ENCODE results near the gene GALNS.
A peak's percentile ranks its signal among the peaks of the same experiment; 100 is the strongest.

GALNS gene

DNA sequence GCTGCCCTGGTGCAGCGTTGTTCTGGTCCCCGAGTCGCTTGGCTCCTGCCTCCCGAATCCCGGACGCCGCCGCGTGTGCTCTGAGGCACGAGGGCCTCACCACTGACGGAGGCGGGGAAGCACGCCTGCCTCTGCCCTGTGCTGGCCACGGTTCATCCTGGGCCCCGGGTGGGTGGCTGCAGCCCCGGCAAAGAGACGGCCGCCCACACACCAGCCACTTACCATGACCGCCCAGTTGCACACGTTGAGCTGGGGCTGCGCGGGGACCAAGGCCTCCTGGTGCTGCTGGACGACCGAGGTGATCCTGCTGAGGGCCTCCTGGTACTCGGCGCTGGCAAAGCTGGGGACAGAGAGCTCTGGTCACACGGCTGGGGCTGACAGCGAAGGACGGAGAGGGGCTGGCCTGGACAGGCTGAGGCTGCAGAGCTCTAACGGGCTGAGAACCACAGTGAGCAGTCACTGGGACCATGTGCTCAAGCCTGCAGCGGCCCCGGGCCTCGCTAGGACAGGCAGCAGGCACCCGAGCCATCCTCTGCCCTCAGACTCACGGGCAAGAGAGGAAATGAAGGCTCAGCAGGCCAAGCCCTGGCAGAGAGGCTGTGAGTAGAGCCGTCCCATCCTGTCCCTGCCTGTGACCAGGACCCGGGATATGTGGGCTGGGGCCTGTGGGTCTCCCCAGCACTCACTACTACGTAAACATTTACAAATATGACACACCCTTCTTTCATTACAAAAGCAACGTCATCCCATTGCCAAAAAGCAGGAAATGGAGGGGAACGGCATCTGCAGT is 38.8 kb downstream of the GALNS start:
- DNase-seq (ENCODE audit: low read depth in 3 of 3), result no peak

- DNase-seq (ENCODE audit: low read depth in 3 of 3), result no peak
Measured at GRCh38 chr16:88816736-88817535, 39.8 kb downstream of the GALNS start.

- no peak for DNase-seq (ENCODE audit: low read depth in 3 of 3)
Measured at GRCh38 chr16:88815901-88816589, 40.7 kb downstream of the GALNS start.

DNA sequence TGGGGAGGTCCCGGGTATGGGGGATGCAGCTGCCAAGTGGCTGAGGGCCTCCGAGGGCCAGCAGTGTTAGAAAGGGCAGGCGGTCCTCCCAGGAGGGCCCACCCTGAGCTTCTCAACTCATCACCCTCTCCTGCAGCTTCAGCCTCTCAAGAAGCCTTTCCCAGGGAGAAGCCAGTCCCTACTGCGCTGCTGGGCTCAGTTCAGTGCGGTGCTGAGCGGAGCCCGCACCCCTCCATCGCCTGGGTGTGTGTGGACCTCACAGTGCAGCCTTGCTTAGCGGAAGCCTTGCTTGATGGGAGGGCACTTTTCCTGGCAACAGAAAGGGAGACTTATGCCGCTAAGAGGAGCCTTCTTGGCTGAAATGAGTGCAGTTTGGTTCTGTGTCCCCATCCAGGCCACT is 41.5 kb downstream of the GALNS start:
- DNase-seq (ENCODE audit: low read depth in 3 of 3), result no peak

DNA sequence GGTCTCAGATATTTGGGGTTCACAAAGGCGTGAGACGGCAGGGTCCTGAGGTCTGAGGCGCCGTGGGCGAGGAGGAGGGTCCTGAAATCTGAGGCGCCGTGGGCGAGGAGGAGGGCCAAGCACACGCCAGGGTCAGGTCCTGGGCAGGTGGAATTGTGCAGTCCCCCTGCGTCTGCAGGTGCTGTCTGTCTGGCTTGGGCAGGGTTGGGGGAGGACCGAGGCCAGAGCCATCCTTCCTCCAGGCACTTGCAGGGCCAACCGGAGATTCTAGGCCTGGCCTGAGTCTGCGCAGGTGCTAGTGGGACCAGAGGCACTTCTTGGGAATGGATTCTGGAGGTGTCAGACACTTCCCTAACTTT is 42.6 kb downstream of the GALNS start:
- DNase-seq (ENCODE audit: low read depth in 3 of 3), result no peak

- DNase-seq (ENCODE audit: low read depth in 3 of 3), result no peak
Measured at GRCh38 chr16:88813269-88814143, 43.2 kb downstream of the GALNS start.

DNA sequence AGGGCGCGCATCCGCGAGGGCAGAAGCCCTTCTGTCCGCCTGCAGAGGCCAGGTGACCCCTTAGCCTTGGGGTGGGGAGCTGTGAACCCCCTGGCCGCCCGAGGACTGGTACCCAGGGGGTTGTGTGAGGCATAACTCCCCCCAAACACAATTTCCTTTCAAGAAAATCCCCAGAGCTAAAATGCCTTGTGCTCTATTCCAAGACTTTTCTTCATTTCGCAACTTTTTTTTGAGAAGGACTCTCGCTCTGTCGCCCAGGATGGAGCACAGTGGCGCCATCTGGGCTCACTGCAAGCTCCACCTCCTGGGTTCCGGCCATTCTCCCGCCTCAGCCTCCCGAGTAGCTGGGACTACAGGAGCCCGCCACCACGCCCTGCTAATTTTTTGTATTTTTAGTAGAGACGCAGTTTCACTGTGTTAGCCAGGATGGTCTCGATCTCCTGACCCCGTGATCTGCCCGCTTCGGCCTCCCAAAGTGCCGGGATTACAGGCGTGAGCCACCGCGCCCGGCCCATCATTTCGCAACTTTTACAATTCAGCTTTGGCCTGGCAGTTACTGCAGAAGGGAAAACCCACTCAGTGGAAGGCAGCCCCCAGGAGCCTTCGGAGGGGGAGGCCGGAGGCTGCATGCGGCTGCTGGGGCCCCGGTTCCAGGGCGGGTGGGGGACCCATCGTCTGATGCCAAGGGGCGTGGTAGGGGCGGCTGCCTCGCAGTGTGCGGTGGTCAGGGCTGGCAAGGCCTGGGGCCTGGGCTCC is 44.1 kb downstream of the GALNS start:
- no peak for DNase-seq (ENCODE audit: low read depth in 3 of 3)

- peak; percentile 95 to 98 (median 97) for DNase-seq (ENCODE audit: low read depth in 3 of 3)
Measured at GRCh38 chr16:88811769-88812512, 44.8 kb downstream of the GALNS start, which contains the start of gene APRT. Gene APRT (minus strand): TSS chr16:88811928. CDS start chr16:88811899, 29 bp downstream.

DNA sequence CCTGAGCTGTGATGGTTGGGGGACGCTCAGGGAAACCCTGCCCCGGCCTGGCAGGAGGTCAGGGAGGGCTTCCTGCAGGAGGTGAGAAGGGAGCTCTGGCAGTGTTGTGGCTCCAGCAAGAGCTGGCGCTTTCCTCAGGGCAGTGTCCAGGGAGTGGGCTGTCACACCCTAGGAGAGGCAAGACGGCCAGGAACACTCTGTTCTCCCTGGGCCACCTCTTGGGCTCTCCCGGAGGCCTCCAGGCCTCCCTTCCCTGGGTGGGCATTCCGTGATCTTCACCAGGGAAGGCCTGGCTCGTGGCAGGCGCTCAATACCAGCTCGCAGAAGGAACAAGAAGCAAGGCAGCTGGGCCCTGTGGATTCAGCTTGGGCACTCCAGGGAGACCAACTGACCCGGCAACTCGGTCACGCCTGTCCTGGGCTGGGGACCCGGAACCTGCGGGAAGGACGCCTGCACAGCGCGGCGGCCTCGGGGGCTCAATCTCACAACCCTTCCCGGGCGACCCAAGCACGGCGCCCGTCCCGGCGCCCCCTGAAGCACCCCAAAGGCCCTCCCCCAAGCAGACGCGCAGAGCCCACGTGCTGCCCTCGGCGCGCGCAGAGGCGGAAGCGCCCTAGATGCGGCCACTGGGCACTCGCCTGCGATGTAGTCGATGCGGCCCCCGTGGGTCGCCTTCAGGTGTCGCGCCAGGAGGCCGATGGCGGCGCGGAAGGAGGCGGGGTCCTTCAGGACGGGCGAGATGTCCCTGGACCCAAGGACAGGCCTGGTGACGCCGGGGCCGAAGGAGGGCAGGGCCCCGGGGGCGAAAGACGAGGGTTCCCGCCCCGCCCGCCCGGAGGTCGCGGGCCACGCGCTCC is 45.6 kb downstream of the GALNS start:
- peak in 1 of 3 donors; percentile 55 for DNase-seq (ENCODE audit: low read depth in 3 of 3)

GRCh38 chr16:88810166-88810911 is 46.4 kb downstream of the GALNS start:
- no peak for DNase-seq (ENCODE audit: low read depth in 3 of 3)

GRCh38 chr16:88809676-88810165 is 47.0 kb downstream of the GALNS start:
- no peak for DNase-seq (ENCODE audit: low read depth in 3 of 3)

- no peak for DNase-seq (ENCODE audit: low read depth in 3 of 3)
Measured at GRCh38 chr16:88809068-88809675, 47.6 kb downstream of the GALNS start.

DNA sequence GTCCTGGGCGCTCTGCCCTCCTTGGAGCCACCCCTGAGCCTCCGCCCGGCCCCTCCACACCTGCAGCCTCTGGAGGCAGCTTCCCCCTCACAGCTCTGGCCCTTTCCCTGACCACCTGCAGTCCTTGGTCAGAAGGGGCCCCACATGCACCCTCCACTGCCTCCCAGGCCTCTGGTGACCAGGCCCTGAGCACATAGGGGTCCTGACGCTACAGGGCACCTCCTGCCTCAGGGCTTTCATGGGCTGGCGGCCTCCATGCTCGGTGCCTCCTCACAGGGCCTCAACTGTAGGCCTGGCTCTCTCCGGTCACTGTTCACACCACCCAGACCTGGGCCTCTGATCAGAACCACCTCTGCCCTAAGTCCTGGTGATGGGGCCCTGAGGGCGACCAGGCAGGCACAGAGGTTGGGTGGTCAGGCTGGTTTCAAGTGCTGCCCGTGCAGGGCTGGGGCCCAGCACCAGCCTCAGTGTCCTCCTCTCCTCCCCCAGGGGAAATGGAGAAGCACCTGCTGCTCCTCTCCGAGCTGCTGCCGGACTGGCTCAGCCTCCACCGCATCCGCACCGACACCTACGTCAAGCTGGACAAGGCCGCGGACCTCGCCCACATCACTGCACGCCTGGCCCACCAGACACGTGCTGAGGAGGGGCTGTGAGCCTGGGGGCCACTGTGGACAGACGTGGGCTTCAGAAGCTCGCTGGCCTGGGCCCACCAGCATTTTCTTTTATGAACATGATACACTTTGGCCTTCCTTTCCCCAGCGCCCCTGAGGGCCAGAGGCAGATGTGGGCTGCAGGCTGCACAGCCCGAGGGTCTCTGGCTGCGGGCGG is 48.9 kb downstream of the GALNS start:
- DNase-seq (ENCODE audit: low read depth in 3 of 3), result no peak

DNA sequence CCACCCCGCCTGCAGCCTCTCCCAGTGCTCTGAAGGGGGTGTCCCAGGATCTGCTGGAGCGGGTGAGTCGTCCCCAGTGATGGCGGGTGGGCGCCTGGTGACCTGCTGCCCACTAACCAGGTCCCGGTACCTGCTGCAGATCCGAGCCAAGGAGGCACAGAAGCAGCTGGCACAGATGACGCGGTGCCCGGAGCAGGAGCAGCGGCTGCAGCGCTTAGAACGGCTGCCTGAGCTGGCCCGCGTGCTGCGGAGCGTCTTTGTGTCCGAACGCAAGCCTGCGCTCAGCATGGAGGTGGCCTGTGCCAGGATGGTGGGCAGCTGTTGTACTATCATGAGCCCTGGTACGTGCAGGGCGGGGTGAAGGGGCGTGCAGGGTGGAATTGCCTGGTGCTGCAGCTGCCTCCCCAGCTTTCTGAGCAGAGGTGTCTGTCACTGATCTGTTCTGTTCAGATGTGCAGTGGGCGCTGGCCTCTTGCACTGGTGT is 49.6 kb downstream of the GALNS start:
- no peak for DNase-seq (ENCODE audit: low read depth in 3 of 3)

DNA sequence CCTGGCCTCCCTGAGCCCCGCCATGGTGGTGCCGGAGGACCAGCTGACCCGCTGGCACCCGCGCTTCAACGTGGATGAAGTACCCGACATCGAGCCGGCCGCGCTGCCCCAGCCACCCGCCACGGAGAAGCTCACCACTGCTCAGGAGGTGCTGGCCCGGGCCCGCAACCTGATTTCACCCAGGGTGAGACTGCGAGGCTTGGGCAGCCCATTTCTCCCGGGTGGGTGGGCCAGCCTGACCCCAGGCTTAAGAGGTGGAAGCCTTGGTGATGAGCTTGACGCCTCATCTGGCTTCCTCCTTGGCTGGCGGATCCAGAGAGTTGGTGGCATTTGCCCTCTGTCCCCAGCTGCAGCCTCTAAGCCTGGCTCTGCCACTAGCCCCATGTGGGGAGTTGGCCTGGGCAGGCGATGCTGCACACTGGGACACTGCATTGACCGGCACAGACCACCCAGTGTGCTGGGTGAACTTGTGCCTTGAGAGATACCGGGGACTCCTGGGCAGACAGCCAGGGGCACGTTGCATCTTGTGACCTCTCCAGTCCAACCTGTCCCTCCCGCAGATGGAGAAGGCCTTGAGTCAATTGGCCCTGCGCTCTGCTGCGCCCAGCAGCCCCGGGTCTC is 50.1 kb downstream of the GALNS start:
- no peak for DNase-seq (ENCODE audit: low read depth in 3 of 3)

DNA sequence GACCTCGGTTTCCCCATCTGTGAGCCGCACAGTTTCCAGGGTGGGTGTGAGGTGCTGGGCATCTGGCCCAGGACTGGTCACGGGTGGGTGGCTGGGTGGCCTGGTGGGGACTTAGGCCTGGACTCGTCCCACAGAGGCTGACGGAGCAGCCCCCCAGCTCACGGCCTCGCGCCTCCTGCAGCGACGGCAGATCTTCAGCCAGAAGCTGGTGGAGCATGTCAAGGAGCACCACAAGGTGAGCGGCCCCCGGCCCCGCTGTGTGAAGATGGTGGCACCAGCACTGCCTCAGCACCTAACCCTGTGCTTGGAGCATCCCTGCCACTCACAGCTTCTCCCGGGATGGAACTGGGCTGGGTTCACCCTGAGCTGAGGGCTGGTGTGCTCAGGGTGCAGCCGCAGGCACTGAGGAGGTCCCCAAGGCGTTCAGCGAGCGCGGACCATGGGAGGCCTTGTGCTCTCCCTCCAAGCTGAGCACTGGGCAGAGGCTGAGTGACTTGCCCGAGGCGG is 50.8 kb downstream of the GALNS start:
- no peak for DNase-seq (ENCODE audit: low read depth in 3 of 3)

Data from stimulated activated CD4-positive, alpha-beta T cell treated with anti-CD3 and anti-CD28 coated beads, TNF-alpha, amount 100 ng/mL, for 48 hours (primary cell).